ENCODE measurements around the gene ALDH1L1.

The ALDH1L1 gene

DNA sequence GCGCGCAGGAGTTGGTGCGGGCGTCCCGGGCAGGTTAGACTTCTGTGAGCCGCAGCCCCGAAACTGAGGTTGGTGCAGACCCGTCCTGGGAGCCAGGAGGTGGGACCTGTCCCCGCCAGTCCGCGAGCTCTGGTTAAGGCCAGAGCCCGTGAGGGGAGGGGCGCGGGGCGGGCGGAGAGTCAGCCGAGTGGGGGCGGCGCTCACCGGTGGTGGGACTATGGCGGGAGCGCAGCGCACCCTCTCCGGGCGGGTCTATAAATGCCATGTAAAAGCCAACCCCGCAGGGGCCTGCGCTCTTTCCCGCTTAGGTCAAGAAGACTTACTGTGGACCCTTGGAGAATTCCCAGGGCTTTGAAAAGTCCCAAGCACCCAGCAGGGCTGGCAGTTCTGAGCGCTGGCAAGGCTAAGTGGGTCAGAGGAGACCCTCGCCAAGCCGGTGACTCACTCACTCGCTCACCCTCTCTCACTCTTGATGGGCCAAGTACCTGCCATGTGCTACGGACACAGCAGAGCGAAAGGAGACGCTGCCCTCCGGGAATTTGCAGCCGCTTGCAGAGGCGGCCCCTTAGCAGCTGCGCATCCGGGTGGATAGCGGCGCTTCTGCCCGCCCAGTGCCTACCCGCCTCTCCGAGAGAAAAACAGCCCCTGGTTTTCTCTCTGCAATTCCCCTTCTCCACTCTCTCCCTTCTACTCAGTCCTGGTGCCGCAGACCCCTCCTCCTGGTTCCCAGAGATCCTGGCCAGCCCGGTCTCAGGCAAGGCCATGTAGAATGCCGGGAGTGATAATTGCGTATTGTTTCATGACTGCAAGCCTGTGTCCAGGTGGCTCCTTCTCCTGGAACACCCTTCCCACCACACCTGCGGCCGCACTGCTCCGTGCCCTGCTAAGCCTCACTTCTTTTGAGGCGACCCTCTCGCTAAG, at the start of gene ALDH1L1:
TSS of gene ALDH1L1 (minus strand) at position 110 of the 921 bp plus-strand sequence. CDS start 19,607 bp downstream, outside the sequence.
- no peak for DNase-seq

DNA sequence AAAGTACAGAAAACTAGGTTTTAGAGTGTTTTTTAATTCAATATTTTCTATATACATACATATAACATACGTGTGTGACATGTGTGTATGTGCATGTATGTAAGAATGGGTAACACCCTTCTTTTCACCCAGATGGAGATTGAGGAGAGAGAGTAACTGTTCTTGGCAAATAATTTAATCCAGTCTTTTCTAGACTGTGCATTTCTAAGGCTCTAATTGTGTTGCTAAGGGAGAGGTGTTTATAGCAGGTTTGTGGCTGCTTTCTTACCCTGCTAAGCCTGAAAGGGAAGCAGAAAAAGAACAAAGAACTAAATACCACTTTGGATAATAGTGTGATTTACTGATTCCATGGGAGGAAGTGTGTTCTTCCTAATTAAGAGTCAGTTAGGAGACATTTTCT, 46.0 kb upstream of the ALDH1L1 start:
- DNase-seq, result no peak

DNA sequence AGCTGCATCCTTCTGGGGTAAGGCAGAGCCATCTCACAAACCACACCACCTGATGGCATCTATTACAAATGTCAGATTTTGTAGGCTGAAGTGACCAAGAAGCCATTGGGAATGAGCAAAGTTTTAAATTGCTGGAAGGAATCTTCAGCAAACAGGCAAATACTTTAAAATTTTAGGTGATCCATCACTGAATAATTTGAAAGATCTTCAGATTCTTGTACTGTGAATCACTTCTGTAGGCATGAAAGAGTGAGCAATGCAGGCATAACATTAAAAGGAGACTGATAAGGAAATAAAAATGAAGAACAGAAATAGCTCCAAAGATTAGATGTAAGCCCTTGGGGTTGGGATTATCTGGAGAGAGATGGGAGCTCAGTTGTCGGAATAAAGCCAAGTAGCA, 36.0 kb upstream of the ALDH1L1 start:
- no peak for DNase-seq

DNA sequence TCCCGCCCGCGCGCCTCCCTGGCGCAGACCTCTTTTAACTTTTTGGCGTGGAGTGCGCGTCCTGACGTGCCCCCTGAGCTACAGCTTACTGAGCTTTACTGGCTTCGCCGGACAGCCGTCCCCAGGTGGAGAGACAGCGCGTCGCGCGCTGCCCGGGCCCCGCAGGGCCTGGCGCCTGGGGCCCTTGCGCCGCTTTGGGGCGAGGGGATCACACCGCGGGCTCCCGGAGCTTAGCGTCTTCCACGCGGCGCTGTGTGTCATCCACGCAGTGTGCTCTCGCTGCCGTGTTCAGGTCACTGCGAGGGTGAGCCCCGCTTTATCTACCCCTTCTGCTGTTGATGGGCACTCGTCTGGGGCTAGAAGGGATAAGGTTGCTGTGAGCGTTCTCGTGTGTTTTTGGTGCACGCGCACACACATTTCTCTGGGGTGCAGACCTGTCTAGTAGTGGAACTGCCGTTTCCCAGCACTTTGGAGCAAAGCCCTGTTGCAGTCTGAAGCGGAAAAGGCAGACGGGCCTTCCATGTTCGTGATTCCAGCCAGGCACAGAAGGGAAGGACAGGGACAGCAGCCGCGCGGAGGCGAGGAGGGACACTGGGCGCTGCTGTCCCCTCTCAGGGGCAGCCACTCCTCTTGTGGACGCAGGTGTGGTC, 33.1 kb upstream of the ALDH1L1 start:
- DNase-seq, result no peak

DNA sequence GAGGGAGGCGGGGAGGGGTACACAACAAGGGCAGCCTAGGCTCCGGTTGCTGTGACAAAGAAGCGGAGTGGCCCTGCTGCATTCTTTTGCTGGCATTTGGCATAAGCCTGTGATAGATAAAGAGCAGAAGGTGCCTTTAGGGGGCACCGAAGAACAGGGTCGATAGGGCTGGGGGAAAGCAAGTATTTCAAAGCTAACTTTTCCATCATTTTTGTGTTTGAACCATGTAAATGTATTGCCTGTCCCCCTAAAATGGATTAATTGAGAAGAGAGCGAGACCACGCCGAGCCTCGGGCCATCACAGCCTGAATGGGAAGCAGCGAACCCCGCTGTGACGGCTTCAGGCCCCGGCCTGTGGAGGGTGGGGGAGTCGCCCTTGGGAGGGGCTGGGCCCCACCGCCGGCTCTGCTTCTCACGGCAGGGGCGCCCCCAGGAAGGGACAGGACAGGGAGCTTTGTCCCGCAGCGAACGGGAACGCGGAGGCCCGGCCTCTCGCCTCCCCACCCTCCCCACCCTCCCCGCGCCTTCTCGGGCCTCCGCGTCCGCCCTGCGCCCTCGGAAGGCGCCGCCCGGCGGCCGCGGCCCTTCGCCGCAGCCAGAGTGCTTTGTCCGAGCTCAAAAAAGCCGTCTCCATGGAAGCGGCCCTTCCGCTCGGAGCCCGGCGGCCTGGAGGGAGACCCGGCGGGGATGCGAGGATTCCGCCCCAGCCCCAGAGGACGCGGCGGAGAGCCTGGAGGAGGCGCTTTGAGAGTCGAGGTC, 32.4 kb upstream of the ALDH1L1 start:
- DNase-seq, result peak; percentile 17

DNA sequence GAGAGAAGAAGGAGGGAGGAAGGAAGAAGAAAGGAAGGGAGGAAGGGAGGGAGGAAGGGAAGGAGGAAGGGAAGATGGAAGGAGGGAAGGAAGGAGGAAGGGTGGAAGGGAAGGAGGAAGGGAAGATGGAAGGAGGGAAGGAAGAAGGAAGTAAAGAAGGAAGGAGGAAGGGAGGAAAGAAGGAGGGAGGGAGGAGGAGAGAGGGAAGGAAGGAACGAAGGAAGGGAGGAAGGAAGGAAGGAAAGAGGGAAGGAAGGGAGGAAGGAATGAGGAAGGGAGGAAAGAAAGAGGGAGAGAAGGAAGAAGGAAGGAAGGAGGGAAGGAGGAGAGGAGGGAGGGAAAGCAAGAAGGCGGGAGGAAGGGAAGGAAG, 31.8 kb upstream of the ALDH1L1 start:
- DNase-seq, result no peak

GRCh38 chr3:126211569-126211968, 31.2 kb upstream of the ALDH1L1 start:
- no peak for DNase-seq

DNA sequence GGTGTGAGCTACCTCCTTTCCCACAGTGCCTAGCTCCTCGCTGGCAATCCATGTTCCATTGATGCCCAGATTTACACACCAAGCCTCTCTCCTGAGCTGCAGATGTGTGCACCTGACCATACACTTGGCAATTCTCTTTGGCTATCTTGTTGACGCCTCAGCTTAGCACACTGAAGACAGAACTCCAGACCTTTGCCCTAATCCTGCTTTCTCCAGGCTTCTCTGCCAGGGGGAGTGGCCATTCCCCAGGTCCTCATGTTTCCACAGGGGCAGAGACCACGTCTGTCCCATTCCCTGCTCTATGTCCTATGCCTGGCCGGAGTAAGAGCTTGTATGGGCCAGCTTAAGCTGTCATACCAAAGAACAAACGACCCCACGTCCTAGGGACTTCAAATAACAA, 30.2 kb upstream of the ALDH1L1 start:
- no peak for DNase-seq

DNA sequence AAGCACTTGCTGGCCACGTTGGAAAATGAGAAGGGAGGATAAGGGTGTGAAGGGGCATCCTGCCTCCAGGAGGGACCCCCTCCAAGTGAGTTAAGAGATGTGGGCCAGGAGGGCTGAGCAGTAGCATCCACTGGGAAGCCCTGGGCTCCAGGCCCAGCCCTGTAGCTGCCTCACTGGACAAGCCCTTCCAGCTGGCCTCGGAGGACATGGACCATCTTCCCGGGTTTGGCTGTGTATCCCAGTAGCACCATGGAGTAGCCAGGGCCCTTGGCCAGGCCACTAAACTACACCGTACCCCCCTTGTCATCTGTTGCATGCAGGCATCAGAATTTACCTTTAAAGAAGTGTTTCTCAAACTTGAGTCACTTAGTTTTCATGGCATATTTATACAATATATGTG, 29.4 kb upstream of the ALDH1L1 start:
- no peak for DNase-seq

DNA sequence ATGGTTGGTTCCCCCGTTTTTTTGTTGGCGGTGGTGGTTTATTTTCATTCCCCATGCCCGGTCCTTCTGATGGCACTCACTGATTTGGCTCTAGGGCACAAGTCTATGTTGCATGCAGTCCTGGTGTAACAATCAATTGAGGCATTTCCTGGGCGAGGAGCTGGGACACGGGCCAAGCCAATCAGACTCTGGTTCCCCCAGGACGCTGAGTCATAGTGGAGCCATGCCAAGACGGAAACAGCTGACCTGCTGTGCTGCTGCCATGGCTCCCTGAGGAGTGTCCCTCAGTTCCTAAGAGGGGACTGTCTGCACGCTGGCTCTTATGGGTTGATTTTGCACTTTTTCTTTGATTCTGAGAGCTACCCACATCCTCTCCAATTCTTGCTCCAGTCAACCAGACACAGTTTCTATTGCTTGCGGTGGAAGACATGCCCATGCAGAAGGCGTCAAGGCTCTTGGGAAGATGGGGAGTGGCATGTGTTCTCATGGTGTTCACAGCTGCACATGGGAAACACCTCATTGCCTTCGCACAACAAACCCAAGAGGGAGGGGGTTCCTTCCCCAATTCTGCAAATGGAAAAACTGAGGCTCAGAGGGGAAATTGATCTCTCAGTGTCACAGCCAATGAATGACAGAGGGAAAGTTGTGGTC, 28.3 kb upstream of the ALDH1L1 start:
- peak; percentile 64 for DNase-seq

DNA sequence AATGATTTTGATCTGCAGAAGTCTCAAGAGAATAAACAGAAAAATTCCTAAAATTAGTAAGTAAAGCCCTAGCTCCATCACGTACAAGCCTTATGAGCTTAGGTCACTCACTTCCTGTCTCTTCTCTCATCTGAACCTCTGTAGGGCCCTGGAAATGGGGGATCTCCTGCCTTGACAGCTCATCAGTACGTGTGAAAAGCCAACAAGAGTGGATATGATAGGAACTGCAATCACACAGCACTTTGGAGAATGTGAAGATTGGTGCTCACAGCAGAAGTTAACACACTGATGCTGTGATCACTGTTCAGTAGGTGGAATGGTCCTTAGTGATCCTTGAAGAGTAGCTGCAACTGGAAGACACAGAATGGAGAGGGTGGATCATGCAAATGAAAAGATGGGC, 27.8 kb upstream of the ALDH1L1 start:
- no peak for DNase-seq

DNA sequence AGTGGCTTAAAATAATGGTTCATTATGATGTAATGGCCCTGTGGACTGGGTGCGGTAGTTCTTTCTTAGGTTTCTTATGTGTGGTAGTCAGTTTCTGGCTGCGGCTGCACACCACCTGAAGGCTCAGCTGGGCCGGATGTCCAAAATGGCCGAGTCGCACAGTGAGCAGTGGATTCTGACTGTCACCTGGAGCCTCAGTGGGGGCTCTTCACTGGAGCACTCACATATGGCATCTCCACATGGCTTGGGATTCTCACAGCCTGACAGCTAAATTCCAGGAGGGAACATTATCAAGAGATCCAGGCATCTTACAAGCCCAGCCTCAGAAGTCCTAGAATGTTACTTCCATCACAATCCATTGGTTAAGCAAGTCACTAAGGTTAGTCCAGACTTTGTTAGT, 26.8 kb upstream of the ALDH1L1 start:
- DNase-seq, result no peak

DNA sequence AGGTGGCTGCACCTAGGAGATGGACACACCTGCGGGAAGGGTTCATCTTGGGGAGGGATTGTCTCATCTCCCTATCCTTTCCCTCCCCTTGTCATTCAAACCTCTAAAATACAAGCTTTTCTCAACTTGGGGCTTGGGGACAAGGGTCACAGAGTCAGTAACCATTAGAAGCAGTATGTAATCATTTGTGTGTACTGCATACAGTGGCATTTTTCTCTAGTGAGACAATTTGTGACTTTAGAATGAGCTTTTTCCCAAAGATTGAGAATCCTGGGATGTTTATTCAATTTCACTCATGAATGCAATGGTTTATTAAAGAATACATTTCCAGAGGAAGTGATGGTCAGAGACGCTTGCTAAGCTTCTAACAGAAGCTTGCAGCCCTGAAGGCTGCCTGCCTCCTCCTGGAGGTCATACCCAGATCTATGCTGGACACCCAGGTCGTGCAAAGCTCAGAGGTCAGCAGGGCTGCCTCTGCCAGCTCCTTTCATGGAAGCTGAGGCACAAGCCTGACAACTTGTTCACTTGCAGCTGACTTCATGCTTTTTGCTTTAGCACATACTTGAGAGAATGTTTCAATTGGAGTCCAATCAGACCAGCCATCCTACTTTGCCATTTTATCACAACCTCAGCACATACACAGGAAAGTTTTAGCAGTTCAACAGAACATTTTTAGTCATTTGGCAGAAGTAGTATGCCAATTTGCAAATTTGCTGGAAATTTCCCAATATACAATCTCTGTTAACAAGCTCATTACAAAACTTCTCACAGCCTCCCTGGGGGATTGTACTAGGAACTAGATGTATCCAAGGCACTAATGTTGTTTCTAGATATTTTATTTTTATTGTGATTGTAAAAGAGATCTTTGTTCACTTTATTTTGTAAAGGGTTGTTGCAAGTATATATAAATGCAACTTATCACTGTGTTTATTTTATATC, 25.6 kb upstream of the ALDH1L1 start:
- no peak for DNase-seq

DNA sequence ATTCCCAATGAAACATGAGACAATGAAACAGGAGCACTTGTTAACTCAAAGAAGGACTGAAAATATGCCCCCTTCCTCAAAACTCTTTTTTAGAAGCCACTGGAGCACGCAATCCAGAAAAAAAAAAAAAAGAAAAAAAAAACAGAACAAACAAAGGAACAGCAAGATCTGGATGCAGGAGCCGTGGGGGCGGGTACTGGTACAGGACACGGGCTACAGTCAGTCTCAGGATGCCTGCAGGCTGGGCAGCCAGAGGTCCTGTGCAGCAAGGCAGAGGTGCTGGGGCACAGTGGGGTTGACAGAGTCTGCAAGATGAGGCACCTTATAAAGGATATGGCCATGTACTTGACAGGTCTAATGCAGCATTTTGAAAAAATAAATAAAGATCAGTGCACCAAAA, 22.3 kb upstream of the ALDH1L1 start:
- DNase-seq, result no peak

- no peak for DNase-seq
Observed at GRCh38 chr3:126202276-126202675, 21.9 kb upstream of the ALDH1L1 start.

GRCh38 chr3:126201168-126201567, 20.8 kb upstream of the ALDH1L1 start:
- DNase-seq, result no peak

GRCh38 chr3:126200534-126200933, 20.1 kb upstream of the ALDH1L1 start:
- DNase-seq, result no peak

- no peak for DNase-seq
Observed at GRCh38 chr3:126199256-126199655, 18.9 kb upstream of the ALDH1L1 start.

- peak; percentile 52 for DNase-seq
Observed at GRCh38 chr3:126197854-126198584, 17.6 kb upstream of the ALDH1L1 start.

DNA sequence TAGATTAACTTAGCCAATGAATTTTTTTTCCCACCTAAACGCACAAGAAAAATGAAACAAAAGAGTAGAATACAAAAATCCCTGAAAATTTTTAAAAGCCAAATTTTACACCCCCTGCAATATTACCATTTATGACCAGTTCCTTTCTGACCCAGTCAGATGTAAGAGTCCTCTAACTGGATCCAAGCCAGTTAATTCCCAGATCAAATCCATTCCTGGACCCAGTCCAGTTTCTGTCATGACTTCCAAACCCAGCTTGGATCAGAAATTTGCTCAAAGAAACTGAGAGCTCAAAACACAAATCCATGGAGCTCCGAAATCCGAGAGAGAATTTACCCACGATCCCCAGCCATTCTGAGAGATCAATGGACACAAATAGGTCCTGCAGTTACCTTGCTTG, 17.0 kb upstream of the ALDH1L1 start:
- no peak for DNase-seq

- DNase-seq, result peak; percentile 29
Observed at GRCh38 chr3:126194713-126195305, 14.4 kb upstream of the ALDH1L1 start.
